Stimulated activated CD4-positive, alpha-beta T cell treated with anti-CD3 and anti-CD28 coated beads, TNF-alpha, amount 100 ng/mL, for 24 hours (primary cell): ENCODE results near the gene AOX1.
"Not testable (repeated sequence)": the region's sequence is repeated elsewhere in the genome, so short reads cannot be mapped to it uniquely, and the experiment has no call there.

Experiments used
- DNase-seq, 3 experiments: peaks; one replicate each; pipeline ENCODE4 v3.0.0-alpha.2; 2020; ENCODE audit warnings: low read depth in 3 of 3

The AOX1 gene

DNA sequence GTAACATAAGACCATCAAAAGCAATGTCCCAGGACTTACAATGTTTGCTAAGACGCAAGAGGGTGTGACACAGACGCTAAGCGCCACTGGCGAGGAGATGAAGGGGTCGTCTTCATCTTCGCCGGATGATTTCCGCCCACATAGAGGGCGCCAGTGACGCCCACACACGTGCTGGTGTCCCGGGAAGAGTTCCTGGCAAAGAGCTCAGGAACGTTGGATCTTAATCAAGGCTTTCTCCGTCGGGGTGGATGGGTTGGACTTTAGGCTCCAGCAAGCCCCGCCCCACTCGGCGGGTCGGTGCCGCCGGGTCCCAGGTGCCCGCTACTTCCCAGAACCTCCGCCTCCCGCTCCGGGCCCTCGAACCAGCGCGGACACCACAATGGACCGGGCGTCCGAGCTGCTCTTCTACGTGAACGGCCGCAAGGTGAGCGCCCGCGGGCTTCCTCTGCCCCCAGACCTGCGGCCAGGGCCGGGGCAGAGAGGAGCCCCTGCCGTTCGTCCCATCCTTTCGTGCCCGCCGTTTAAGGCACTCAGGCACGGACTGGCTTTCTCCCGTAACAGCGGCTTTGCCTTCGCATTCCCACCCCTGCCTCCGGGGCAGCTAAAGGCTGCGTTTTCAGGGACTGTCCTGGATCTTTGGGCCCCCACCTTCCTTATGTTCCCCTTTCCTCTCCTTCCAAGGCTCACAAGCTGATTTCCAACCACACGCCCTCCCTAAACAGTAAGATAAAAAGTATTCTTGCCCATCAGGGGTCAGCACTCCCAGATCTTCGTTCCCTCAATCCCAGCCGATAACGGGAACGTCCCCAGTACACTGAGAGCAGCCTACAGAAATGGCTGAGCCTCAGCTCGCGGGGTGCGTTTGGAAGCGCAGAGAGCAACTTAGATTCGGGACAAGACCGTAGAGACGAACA is at the start of gene AOX1:
AOX1 (plus strand) TSS at position 285 of the 914 bp plus-strand sequence; CDS start at position 380, 95 bp downstream.
- peak in 1 of 3 experiments; percentile 12 for DNase-seq

DNA sequence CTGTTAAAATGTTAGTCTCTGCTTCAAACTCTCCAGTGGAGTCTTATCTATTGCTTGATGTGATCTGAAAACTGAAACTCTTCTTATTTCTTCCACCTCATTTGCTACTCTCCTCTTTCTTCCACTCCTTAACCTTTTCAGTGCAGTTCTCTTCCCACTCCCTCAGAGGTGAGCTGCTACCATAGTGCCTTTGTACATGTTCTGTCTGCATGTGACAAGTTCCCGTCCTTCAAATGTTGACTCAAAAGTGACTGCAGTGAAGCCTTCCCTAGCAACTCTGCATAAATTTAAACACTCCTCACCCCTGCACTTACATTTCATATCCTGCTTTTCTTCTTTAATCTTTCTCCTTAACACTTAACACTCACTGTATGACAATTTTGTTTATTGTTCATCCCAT is 47.7 kb upstream of the AOX1 start:
- no peak for DNase-seq

- no peak for DNase-seq
Measured at GRCh38 chr2:200540793-200541192, 45.0 kb upstream of the AOX1 start.

GRCh38 chr2:200566596-200566995 is 19.2 kb upstream of the AOX1 start:
- DNase-seq = not testable (repeated sequence)

DNA sequence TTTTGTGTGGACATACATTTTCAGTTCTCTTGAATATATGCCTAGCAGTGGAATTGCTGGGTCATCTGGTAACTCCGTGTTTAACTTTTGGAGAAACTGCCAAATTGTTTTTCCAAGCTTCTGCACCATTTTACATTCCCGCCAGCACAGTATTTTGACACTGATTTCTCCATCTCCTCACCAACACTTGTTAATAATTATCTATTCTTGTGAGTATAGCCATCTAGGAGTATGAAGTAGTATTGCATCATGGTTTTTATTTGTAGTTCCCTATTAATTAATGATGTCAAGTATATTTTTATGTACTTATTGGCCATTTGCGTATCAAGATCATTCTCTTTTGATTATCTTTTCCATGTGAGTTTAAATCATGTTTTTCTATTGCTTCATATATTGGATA is 17.9 kb upstream of the AOX1 start:
- DNase-seq = no peak

GRCh38 chr2:200575957-200576356 is 9.9 kb upstream of the AOX1 start:
- DNase-seq = no peak

- DNase-seq = no peak
Measured at GRCh38 chr2:200577027-200577426, 8.8 kb upstream of the AOX1 start.

DNA sequence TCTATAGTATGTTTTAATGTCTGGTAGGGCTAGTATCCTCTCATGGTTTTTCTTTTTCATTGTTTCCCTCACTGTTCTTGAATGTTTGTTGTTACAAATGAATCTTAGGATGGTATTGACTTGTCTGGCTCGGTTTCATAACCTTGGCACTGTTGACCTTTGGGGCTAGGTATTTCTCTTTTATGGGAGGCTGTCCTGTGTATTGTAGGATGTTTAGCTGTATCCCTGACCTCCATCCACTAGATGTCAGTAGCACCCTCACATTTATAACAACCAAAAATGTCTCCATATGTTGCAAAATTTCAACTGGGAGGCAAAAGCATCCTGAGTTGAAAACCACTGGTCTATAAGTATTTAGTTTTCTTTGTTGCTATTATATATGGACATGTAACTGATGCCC is 7.0 kb upstream of the AOX1 start:
- DNase-seq = no peak

GRCh38 chr2:200584639-200585038 is 1.2 kb upstream of the AOX1 start:
- no peak for DNase-seq

- no peak for DNase-seq
Measured at GRCh38 chr2:200585340-200585729, 479 bp upstream of the AOX1 start.

DNA sequence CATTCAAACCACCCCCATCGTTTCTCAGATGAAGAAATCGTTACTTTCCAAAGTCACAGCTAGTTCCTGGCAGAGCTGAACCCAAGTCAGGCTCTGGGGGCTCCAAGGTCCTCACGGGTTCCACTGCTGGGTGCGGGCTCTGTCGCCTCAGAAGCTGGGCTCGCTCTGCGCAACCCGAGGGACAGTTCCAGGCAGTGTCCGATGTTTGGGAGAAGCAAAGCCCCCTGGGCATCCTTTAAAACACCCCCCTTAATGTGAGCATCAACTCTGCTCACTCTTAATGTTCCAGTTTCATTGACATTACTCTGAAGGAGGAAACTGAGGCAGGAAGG is 796 bp downstream of the AOX1 start:
- DNase-seq = no peak

DNA sequence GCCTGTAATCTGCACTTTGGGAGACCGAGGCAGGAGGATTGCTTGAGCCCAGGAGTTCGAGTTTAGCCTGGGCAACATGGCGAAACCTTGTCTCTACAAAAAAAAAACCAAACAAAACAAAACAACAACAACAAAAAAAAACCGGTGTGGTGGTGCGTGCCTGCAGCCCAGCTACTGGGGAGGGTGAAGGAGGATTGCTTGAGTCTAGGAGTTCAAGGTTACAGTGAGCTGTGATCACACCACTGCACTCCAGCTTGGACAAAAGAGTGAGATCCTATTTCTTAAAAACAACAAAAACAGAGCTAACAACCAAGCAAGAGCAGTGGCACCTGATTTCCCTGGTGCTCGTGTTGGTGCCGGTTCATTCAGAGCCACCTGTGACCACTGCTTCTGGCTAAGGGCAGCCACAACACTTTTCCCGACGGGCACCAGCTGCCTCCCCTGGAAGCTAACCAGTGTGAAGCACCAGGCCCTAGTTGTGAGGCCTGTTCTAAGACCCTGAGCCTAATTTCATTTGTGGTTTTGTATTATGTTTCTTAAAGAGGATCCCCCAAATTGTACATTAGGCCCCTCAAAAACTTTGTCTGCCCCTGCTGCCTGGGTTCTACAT is 1.3 kb downstream of the AOX1 start:
- DNase-seq = no peak

DNA sequence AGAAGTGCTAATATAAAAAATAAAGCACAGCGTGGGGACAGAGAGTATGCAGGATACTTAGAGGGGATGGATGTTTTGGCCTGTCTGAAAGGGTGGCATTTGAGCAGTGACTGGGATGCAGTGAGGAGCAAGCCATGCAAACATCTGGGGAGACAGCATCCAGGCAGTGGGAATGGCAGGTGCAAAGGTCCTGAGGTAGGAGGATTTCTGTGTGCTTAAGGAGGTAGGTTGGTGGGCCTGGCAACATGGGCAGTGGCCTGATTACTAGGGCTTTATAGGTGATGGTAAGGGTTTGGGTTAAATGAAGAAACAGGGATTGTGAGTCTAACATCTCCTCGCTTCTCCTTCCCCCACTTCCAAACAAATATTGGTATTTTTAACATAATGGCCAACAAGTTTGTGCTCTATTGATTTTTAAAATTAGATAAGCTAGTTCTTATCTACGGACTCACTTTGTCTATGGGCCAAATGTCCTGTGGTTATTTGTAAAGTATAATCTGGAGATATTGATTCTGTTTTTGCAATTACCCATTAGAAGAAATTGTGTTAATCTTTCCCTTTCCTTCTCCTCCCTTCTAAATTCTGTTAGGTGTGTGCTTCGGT is 2.4 kb downstream of the AOX1 start:
- DNase-seq = no peak

GRCh38 chr2:200590090-200590489 is 4.3 kb downstream of the AOX1 start:
- no peak for DNase-seq

GRCh38 chr2:200591308-200591707 is 5.5 kb downstream of the AOX1 start:
- DNase-seq = no peak

GRCh38 chr2:200592406-200593075 is 6.7 kb downstream of the AOX1 start:
- DNase-seq = no peak

DNA sequence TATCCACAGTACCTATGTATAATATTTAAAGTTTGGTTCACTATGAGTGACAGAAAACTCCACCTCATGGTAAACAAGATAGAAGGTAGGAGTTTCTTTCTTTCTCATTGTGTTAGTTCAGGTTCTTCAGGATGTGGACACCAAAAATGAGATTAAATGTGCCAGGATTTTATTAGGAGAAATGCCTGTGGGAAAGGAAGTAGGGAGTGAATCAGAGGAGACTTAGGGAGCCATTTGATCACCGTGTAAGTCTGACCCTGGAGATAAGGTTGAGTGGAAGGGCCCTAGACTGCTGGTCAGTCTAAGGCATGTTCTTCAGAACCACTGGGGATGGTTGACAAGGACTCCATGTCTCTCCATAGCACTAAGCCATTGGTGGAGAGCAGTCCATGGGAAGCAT is 8.1 kb downstream of the AOX1 start:
- DNase-seq = no peak

GRCh38 chr2:200595913-200596312 is 10.1 kb downstream of the AOX1 start:
- DNase-seq = no peak

GRCh38 chr2:200596774-200597570 is 11.2 kb downstream of the AOX1 start:
- no peak for DNase-seq

- DNase-seq = no peak
Measured at GRCh38 chr2:200599206-200599605, 13.4 kb downstream of the AOX1 start.

- no peak for DNase-seq
Measured at GRCh38 chr2:200600549-200601225, 14.9 kb downstream of the AOX1 start.
